ENCODE results near the gene LLGL1.

The LLGL1 gene

GRCh38 chr17:18225121-18225641, at the start of gene LLGL1:
LLGL1 (plus strand) TSS chr17:18225635; CDS start chr17:18225683, 48 bp downstream.
- DNase-seq: peak; percentile 81

- no peak for DNase-seq
Observed at GRCh38 chr17:18176176-18176575, 49.3 kb upstream of the LLGL1 start.

- no peak for DNase-seq
Observed at GRCh38 chr17:18177133-18177532, 48.3 kb upstream of the LLGL1 start.

GRCh38 chr17:18177722-18178121, 47.7 kb upstream of the LLGL1 start:
- DNase-seq: no peak

GRCh38 chr17:18179196-18179595, 46.2 kb upstream of the LLGL1 start:
- DNase-seq: no peak

GRCh38 chr17:18179804-18180203, 45.6 kb upstream of the LLGL1 start:
- no peak for DNase-seq

GRCh38 chr17:18181358-18181757, 44.1 kb upstream of the LLGL1 start:
- no peak for DNase-seq

- no peak for DNase-seq
Observed at GRCh38 chr17:18182110-18182977, 43.1 kb upstream of the LLGL1 start.

GRCh38 chr17:18182978-18183333, 42.5 kb upstream of the LLGL1 start:
- peak; percentile 51 for DNase-seq

- DNase-seq: peak; percentile 94
Observed at GRCh38 chr17:18183334-18184142, 41.9 kb upstream of the LLGL1 start, which contains the start of gene ALKBH5. ALKBH5 (plus strand) TSS chr17:18183828; CDS start chr17:18184244, 416 bp downstream.

GRCh38 chr17:18184143-18185031, 41.0 kb upstream of the LLGL1 start:
- no peak for DNase-seq

- DNase-seq: no peak
Observed at GRCh38 chr17:18185391-18185790, 40.0 kb upstream of the LLGL1 start.

- DNase-seq: no peak
Observed at GRCh38 chr17:18185832-18186626, 39.4 kb upstream of the LLGL1 start.

- no peak for DNase-seq
Observed at GRCh38 chr17:18186627-18186982, 38.8 kb upstream of the LLGL1 start.

- DNase-seq: no peak
Observed at GRCh38 chr17:18187226-18187625, 38.2 kb upstream of the LLGL1 start.

- DNase-seq: no peak
Observed at GRCh38 chr17:18187821-18188761, 37.3 kb upstream of the LLGL1 start.

GRCh38 chr17:18190628-18191235, 34.7 kb upstream of the LLGL1 start:
- DNase-seq: no peak

- no peak for DNase-seq
Observed at GRCh38 chr17:18191236-18191667, 34.2 kb upstream of the LLGL1 start.

GRCh38 chr17:18191967-18192366, 33.5 kb upstream of the LLGL1 start:
- DNase-seq: no peak

GRCh38 chr17:18194394-18194793, 31.0 kb upstream of the LLGL1 start:
- DNase-seq: no peak
